Measurements from ENCODE around the gene ECM1. TPM values are rescaled to one million over a fixed set of nuclear protein-coding genes. Genes with fewer than 3 reads are reported as not detected.

ECM1 gene
- total RNA-seq, 1 experiment from 2014 or later, result 0.95 TPM

- H3K36me3 Mint-ChIP-seq (ENCODE audit: insufficient read depth, unreplicated experiment), result peaks cover 66% of the 10 kb centered on the region
Observed at GRCh38 chr1:150469291-150469690, 38.6 kb upstream of the ECM1 start.

GRCh38 chr1:150472601-150473200 is 35.2 kb upstream of the ECM1 start:
- intact Hi-C loops (cut with micrococcal nuclease; ENCODE audit: unreplicated experiment), result no loop called here
- Mint-ChIP-seq H3K9me3 (ENCODE audit: unreplicated experiment) (no peaks in the 10 kb centered on the region), H3K27ac (ENCODE audit: unreplicated experiment) (no peak overlapping the region), H3K27me3 (ENCODE audit: insufficient read depth, unreplicated experiment) (no peaks in the 10 kb centered on the region), H3K4me1 (ENCODE audit: low read depth, unreplicated experiment) (peaks cover 11% of the 10 kb centered on the region), H3K4me3 (ENCODE audit: unreplicated experiment) (no peak overlapping the region), H3K36me3 (ENCODE audit: insufficient read depth, unreplicated experiment) (peaks cover 65% of the 10 kb centered on the region)
- Histone ChIP-seq H3K4me3 (ENCODE audit: low read depth, low read length) (no peak overlapping the region), H3K27me3 (replicated peaks; ENCODE audit: control insufficient read depth, insufficient read depth, low read length) (no peaks in the 10 kb centered on the region), H3K9me3 (no peaks in the 10 kb centered on the region), H3K4me1 (peaks cover under 1% of the 10 kb centered on the region; the same call in 1 of the 2 replicates), H3K36me3 (ENCODE audit: control insufficient read depth, insufficient read depth, low read length) (peaks cover 5% of the 10 kb centered on the region)
- BruUV-seq (replicated peaks), result no TSS peak
- CTCF ChIA-PET, result no interaction called here
- POLR2A ChIA-PET, result no interaction called here
- TF ChIP-seq CTCF (IDR thresholded peaks at IDR 0.05; ENCODE audit: insufficient read depth in 1 of 2, low read depth in 1 of 2, low read length in 1 of 2, severe bottlenecking in 1 of 2, unreplicated experiment in 1 of 2), result no peak
- no peak for DNase-seq

More at GRCh38 chr1:150469291-150469690, 38.6 kb upstream of the ECM1 start:
- peaks cover 11% of the 10 kb centered on the region for H3K4me1 Mint-ChIP-seq (ENCODE audit: low read depth, unreplicated experiment)
- Histone ChIP-seq H3K4me3 (ENCODE audit: low read depth, low read length) (no peak overlapping the region), H3K36me3 (ENCODE audit: control insufficient read depth, insufficient read depth, low read length) (peaks cover 7% of the 10 kb centered on the region), H3K9me3 (no peaks in the 10 kb centered on the region), H3K27me3 (replicated peaks; ENCODE audit: control insufficient read depth, insufficient read depth, low read length) (no peaks in the 10 kb centered on the region), H3K4me1 (no peaks in the 10 kb centered on the region)
- H3K4me3 Mint-ChIP-seq (ENCODE audit: unreplicated experiment), result no peak overlapping the region
- no peak for TF ChIP-seq CTCF (IDR thresholded peaks at IDR 0.05; ENCODE audit: insufficient read depth in 1 of 2, low read depth in 1 of 2, low read length in 1 of 2, severe bottlenecking in 1 of 2, unreplicated experiment in 1 of 2)
- ChIA-PET POLR2A (no interaction called here), CTCF (interaction anchor here (0.6 kb wide), 1 partner anchor 105 kb away, joined by 4 read pairs; the partner anchor contains the start of gene RPRD2)
- intact Hi-C loops (cut with micrococcal nuclease; ENCODE audit: unreplicated experiment), result no loop called here
- no peaks in the 10 kb centered on the region for H3K9me3 Mint-ChIP-seq (ENCODE audit: unreplicated experiment)
- H3K27me3 Mint-ChIP-seq (ENCODE audit: insufficient read depth, unreplicated experiment), result no peaks in the 10 kb centered on the region
- no peak overlapping the region for H3K27ac Mint-ChIP-seq (ENCODE audit: unreplicated experiment)
- no peak for DNase-seq
- no TSS peak for BruUV-seq (replicated peaks)

- Histone ChIP-seq H3K4me3 (ENCODE audit: low read depth, low read length) (no peak overlapping the region), H3K9me3 (no peaks in the 10 kb centered on the region), H3K36me3 (ENCODE audit: control insufficient read depth, insufficient read depth, low read length) (peaks cover 5% of the 10 kb centered on the region), H3K27me3 (replicated peaks; ENCODE audit: control insufficient read depth, insufficient read depth, low read length) (no peaks in the 10 kb centered on the region), H3K4me1 (peaks cover 5% of the 10 kb centered on the region; the same call in 1 of the 2 replicates)
- Mint-ChIP-seq H3K9me3 (ENCODE audit: unreplicated experiment) (no peaks in the 10 kb centered on the region), H3K27ac (ENCODE audit: unreplicated experiment) (no peak overlapping the region), H3K36me3 (ENCODE audit: insufficient read depth, unreplicated experiment) (peaks cover 57% of the 10 kb centered on the region), H3K4me1 (ENCODE audit: low read depth, unreplicated experiment) (peaks cover 11% of the 10 kb centered on the region), H3K4me3 (ENCODE audit: unreplicated experiment) (no peak overlapping the region), H3K27me3 (ENCODE audit: insufficient read depth, unreplicated experiment) (no peaks in the 10 kb centered on the region)
- intact Hi-C loops (cut with micrococcal nuclease; ENCODE audit: unreplicated experiment), result no loop called here
- no peak for TF ChIP-seq CTCF (IDR thresholded peaks at IDR 0.05; ENCODE audit: insufficient read depth in 1 of 2, low read depth in 1 of 2, low read length in 1 of 2, severe bottlenecking in 1 of 2, unreplicated experiment in 1 of 2)
- no TSS peak for BruUV-seq (replicated peaks)
- ChIA-PET POLR2A (no interaction called here), CTCF (no interaction called here)
- DNase-seq, result no peak
Observed at GRCh38 chr1:150473659-150474058, 34.2 kb upstream of the ECM1 start.

All from Caco-2 (cell line).